GM12891 (cell line): ENCODE results near the gene CX3CL1.

Source experiments
- POLR2A ChIP-seq: IDR thresholded peaks from 2 replicates; pipeline ENCODE4 v1.6.1; 2011; ENCODE audit warnings: low read depth, low read length, control low read depth
- POLR2AphosphoS5 ChIP-seq: IDR thresholded peaks from 2 replicates; pipeline ENCODE4 v1.6.1; 2011; ENCODE audit warnings: low read depth, low read length, control low read depth
- SPI1 ChIP-seq: IDR thresholded peaks from 2 replicates; pipeline ENCODE4 v1.6.1; 2011; ENCODE audit warnings: low read depth, low read length, control low read depth
- TAF1 ChIP-seq: IDR thresholded peaks from 2 replicates; pipeline ENCODE4 v1.6.1; 2011; ENCODE audit warnings: low read depth, low read length, control low read depth

DNA sequence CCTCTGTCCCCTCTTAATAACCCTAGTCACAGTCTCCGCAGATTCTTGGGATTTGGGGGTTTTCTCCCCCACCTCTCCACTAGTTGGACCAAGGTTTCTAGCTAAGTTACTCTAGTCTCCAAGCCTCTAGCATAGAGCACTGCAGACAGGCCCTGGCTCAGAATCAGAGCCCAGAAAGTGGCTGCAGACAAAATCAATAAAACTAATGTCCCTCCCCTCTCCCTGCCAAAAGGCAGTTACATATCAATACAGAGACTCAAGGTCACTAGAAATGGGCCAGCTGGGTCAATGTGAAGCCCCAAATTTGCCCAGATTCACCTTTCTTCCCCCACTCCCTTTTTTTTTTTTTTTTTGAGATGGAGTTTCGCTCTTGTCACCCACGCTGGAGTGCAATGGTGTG is 8.1 kb upstream of the CX3CL1 start:
- TF ChIP-seq POLR2AphosphoS5: no peak
- no peak for TF ChIP-seq SPI1
- no peak for TF ChIP-seq POLR2A
- TF ChIP-seq TAF1: no peak
